Neuron (in vitro differentiated cells): ENCODE measurements around the gene SPNS1.
A peak's percentile ranks its signal among the peaks of the same experiment; 100 is the strongest.
"Not testable (repeated sequence)": the region's sequence is repeated elsewhere in the genome, so short reads cannot be mapped to it uniquely, and the experiment has no call there.

ENCODE experiments used
- H2AFZ ChIP-seq: one replicate; pipeline ENCODE4 v1.6.1; 2013; ENCODE audit warnings: low read depth, mild to moderate bottlenecking, inconsistent platforms, low read length, moderate library complexity
- H3K27me3 ChIP-seq: one replicate; pipeline ENCODE4 v1.6.1; 2013; ENCODE audit warnings: low read length; ENCODE audit not compliant: insufficient read depth
- H3K36me3 ChIP-seq: one replicate; pipeline ENCODE4 v1.6.1; 2013; ENCODE audit warnings: low read length; ENCODE audit not compliant: insufficient read depth
- H3K4me1 ChIP-seq: one replicate; pipeline ENCODE4 v1.6.1; 2013; ENCODE audit warnings: low read length; ENCODE audit not compliant: insufficient read depth
- H3K4me3 ChIP-seq: 2 replicates; pipeline ENCODE4 v1.5.1; 2013; ENCODE audit warnings: mild to moderate bottlenecking, low read length, moderate library complexity
- H3K9me3 ChIP-seq: one replicate; pipeline ENCODE4 v1.6.1; 2013; ENCODE audit warnings: low read length

SPNS1 gene

GRCh38 chr16:28969696-28970095 is 4.9 kb upstream of the SPNS1 start:
- H3K9me3 ChIP-seq, H3K4me3 ChIP-seq, H3K27me3 ChIP-seq, H3K4me1 ChIP-seq, H3K36me3 ChIP-seq, H2AFZ ChIP-seq: not testable (repeated sequence)

- Histone ChIP-seq H3K4me1 (peaks cover 9% of the 10 kb centered on the region), H2AFZ (peak overlapping the region; percentile 58), H3K9me3 (no peaks in the 10 kb centered on the region), H3K4me3 (peak overlapping the region; percentile 82), H3K27me3 (no peaks in the 10 kb centered on the region), H3K36me3 (peaks cover 9% of the 10 kb centered on the region)
Observed at GRCh38 chr16:28974007-28974436, 556 bp upstream of the SPNS1 start.

GRCh38 chr16:28975158-28975599 is 601 bp downstream of the SPNS1 start:
- Histone ChIP-seq H2AFZ (peak overlapping the region; percentile 58), H3K27me3 (no peaks in the 10 kb centered on the region), H3K36me3 (peaks cover 13% of the 10 kb centered on the region), H3K9me3 (no peaks in the 10 kb centered on the region), H3K4me3 (peak overlapping the region; percentile 82), H3K4me1 (peaks cover 9% of the 10 kb centered on the region)

- peaks cover 28% of the 10 kb centered on the region for H3K36me3 ChIP-seq
Observed at GRCh38 chr16:28977703-28978662, 3.4 kb downstream of the SPNS1 start.

GRCh38 chr16:28980330-28980729 is 5.8 kb downstream of the SPNS1 start:
- not testable (repeated sequence) for H3K9me3 ChIP-seq, H3K4me1 ChIP-seq, H3K27me3 ChIP-seq, H2AFZ ChIP-seq, H3K4me3 ChIP-seq
- peaks cover 35% of the 10 kb centered on the region for H3K36me3 ChIP-seq

More at GRCh38 chr16:28977703-28978662, 3.4 kb downstream of the SPNS1 start:
- H2AFZ ChIP-seq: no peak overlapping the region
- H3K4me3 ChIP-seq: no peak overlapping the region
- no peaks in the 10 kb centered on the region for H3K9me3 ChIP-seq
- H3K4me1 ChIP-seq: peaks cover 9% of the 10 kb centered on the region
- no peaks in the 10 kb centered on the region for H3K27me3 ChIP-seq

GRCh38 chr16:28980929-28981328 is 6.4 kb downstream of the SPNS1 start:
- H2AFZ ChIP-seq: no peak overlapping the region
- H3K27me3 ChIP-seq: no peaks in the 10 kb centered on the region
- H3K4me3 ChIP-seq: no peak overlapping the region
- H3K4me1 ChIP-seq: peaks cover under 1% of the 10 kb centered on the region
- no peaks in the 10 kb centered on the region for H3K9me3 ChIP-seq
- peaks cover 35% of the 10 kb centered on the region for H3K36me3 ChIP-seq

GRCh38 chr16:28981517-28981916 is 6.9 kb downstream of the SPNS1 start:
- H3K4me3 ChIP-seq: no peak overlapping the region
- H3K36me3 ChIP-seq: peaks cover 38% of the 10 kb centered on the region
- H3K4me1 ChIP-seq: no peaks in the 10 kb centered on the region
- no peaks in the 10 kb centered on the region for H3K9me3 ChIP-seq
- H3K27me3 ChIP-seq: no peaks in the 10 kb centered on the region
- H2AFZ ChIP-seq: no peak overlapping the region

GRCh38 chr16:28982418-28982817 is 7.8 kb downstream of the SPNS1 start:
- Histone ChIP-seq H3K27me3 (no peaks in the 10 kb centered on the region), H3K36me3 (peaks cover 43% of the 10 kb centered on the region), H2AFZ (no peak overlapping the region)

GRCh38 chr16:28982949-28983348 is 8.4 kb downstream of the SPNS1 start:
- no peaks in the 10 kb centered on the region for H3K4me1 ChIP-seq
- peaks cover 46% of the 10 kb centered on the region for H3K36me3 ChIP-seq
- no peak overlapping the region for H3K4me3 ChIP-seq

More at GRCh38 chr16:28982418-28982817, 7.8 kb downstream of the SPNS1 start:
- H3K4me3 ChIP-seq: no peak overlapping the region
- no peaks in the 10 kb centered on the region for H3K9me3 ChIP-seq
- no peaks in the 10 kb centered on the region for H3K4me1 ChIP-seq

GRCh38 chr16:28983644-28984043 is 9.1 kb downstream of the SPNS1 start:
- no peaks in the 10 kb centered on the region for H3K4me1 ChIP-seq
- no peak overlapping the region for H2AFZ ChIP-seq
- H3K4me3 ChIP-seq: no peak overlapping the region
- no peaks in the 10 kb centered on the region for H3K9me3 ChIP-seq
- H3K27me3 ChIP-seq: no peaks in the 10 kb centered on the region
- peaks cover 44% of the 10 kb centered on the region for H3K36me3 ChIP-seq

More at GRCh38 chr16:28982949-28983348, 8.4 kb downstream of the SPNS1 start:
- Histone ChIP-seq H3K9me3 (no peaks in the 10 kb centered on the region), H2AFZ (no peak overlapping the region), H3K27me3 (no peaks in the 10 kb centered on the region)

GRCh38 chr16:28984091-28984490 is 9.5 kb downstream of the SPNS1 start:
- no peak overlapping the region for H2AFZ ChIP-seq
- H3K36me3 ChIP-seq: peaks cover 41% of the 10 kb centered on the region
- H3K9me3 ChIP-seq: no peaks in the 10 kb centered on the region
- H3K4me1 ChIP-seq: no peaks in the 10 kb centered on the region
- H3K4me3 ChIP-seq: no peak overlapping the region
- H3K27me3 ChIP-seq: no peaks in the 10 kb centered on the region

GRCh38 chr16:28984619-28985135 is 10.1 kb downstream of the SPNS1 start, which contains the start of gene LAT:
Gene LAT (plus strand): TSS chr16:28985052. CDS start chr16:28985418, 366 bp downstream.
- H3K36me3 ChIP-seq: peaks cover 38% of the 10 kb centered on the region
- no peak within 1 kb of the TSS for H2AFZ ChIP-seq
- H3K9me3 ChIP-seq: no peaks in the 10 kb centered on the region

More at GRCh38 chr16:28984619-28985135, 10.1 kb downstream of the SPNS1 start, which contains the start of gene LAT:
- Histone ChIP-seq H3K4me3 (no peak within 1 kb of the TSS), H3K4me1 (no peaks in the 10 kb centered on the region), H3K27me3 (no peaks in the 10 kb centered on the region)
